Upper lobe of right lung (tissue), 1 donor: ENCODE results near the gene MYBPC3. TPM values are rescaled to one million over a fixed set of nuclear protein-coding genes. Genes with fewer than 3 reads are reported as not detected.

Source experiments
- ATAC-seq: fragments of 200-7000 bp; cut with Tn5 transposase; one replicate; pipeline ENCODE4 v1.9.1; 2020; ENCODE audit warnings: mild to moderate bottlenecking, moderate library complexity
- DNase-seq: peaks from one replicate; pipeline ENCODE4 v3.0.0-alpha.2; 2020
- H3K27ac ChIP-seq: fragments of 200-600 bp; one replicate; pipeline ENCODE4 v1.8.0; 2022
- H3K27me3 ChIP-seq: fragments of 200-600 bp; one replicate; pipeline ENCODE4 v1.8.0; 2022; ENCODE audit warnings: mild to moderate bottlenecking
- H3K36me3 ChIP-seq: fragments of 200-600 bp; one replicate; pipeline ENCODE4 v1.8.0; 2022
- H3K4me1 ChIP-seq: fragments of 200-600 bp; one replicate; pipeline ENCODE4 v1.8.0; 2022
- H3K4me3 ChIP-seq: fragments of 200-600 bp; one replicate; pipeline ENCODE4 v1.8.0; 2022; ENCODE audit warnings: mild to moderate bottlenecking
- H3K9me3 ChIP-seq: fragments of 200-600 bp; one replicate; pipeline ENCODE4 v1.8.0; 2022
- CTCF ChIP-seq: fragments of 200-600 bp; IDR thresholded peaks from one replicate; pipeline ENCODE4 v1.8.0; 2022; ENCODE audit warnings: antibody characterized with exemption
- intact Hi-C: fragments of 100-400 bp; cut with DNase I; formaldehyde crosslinking; loops from one replicate; pipeline ENCODE4 v1.11.0; 2022
- total RNA-seq: library from RNA; stranded (reverse); fragmentation: NEBNext Ultra II Directional; extraction: Animal tissue kit (Norgen Biotek cat#: 25700); gene quantifications from one replicate; pipeline ENCODE4 v1.2.1, GENCODE V29; 2021
- donor health status: DM: no; HTN: yes; CAD: no; lungs with severe emphysema.

The MYBPC3 gene
- total RNA-seq, 1 donor from 2014 or later: 0.96 TPM

GRCh38 chr11:47355283-47356128, 3.0 kb upstream of the MYBPC3 start:
- H3K9me3 ChIP-seq: no peaks in the 10 kb centered on the region
- no peaks in the 10 kb centered on the region for H3K36me3 ChIP-seq
- peak overlapping the region; percentile 46 for H3K4me3 ChIP-seq
- H3K4me1 ChIP-seq: no peaks in the 10 kb centered on the region
- DNase-seq (peak; percentile 97), ATAC-seq (peak; percentile 89)
- no peaks in the 10 kb centered on the region for H3K27me3 ChIP-seq
- H3K27ac ChIP-seq: no peak overlapping the region
- intact Hi-C loops: loop anchor here (10.0 kb wide), 2 partner anchors 81 to 171 kb away; partner anchors contain the start of genes MADD and PACSIN3
- TF ChIP-seq CTCF: peak; percentile 81

- intact Hi-C loops: loop anchor here (10.0 kb wide), 2 partner anchors 80 to 170 kb away; partner anchors contain the start of genes MADD and PACSIN3
- no peak for TF ChIP-seq CTCF
- Histone ChIP-seq H3K4me3 (peak overlapping the region; percentile 46), H3K27ac (no peak overlapping the region), H3K27me3 (no peaks in the 10 kb centered on the region), H3K4me1 (no peaks in the 10 kb centered on the region), H3K9me3 (no peaks in the 10 kb centered on the region), H3K36me3 (no peaks in the 10 kb centered on the region)
- DNase-seq (no peak), ATAC-seq (peak; percentile 42)
These were observed 2.4 kb upstream of the MYBPC3 start for GRCh38 chr11:47354913-47355282.

GRCh38 chr11:47353978-47354774, 1.7 kb upstream of the MYBPC3 start:
- intact Hi-C loops: loop anchor here (10.0 kb wide), 2 partner anchors 79 to 169 kb away; partner anchors contain the start of genes MADD and PACSIN3
- peak overlapping the region; percentile 46 for H3K4me3 ChIP-seq
- no peaks in the 10 kb centered on the region for H3K27me3 ChIP-seq
- no peaks in the 10 kb centered on the region for H3K36me3 ChIP-seq
- no peaks in the 10 kb centered on the region for H3K4me1 ChIP-seq
- no peaks in the 10 kb centered on the region for H3K9me3 ChIP-seq
- ATAC-seq (no peak), DNase-seq (no peak)
- no peak for TF ChIP-seq CTCF
- no peak overlapping the region for H3K27ac ChIP-seq

- no peaks in the 10 kb centered on the region for H3K9me3 ChIP-seq
- H3K27me3 ChIP-seq: no peaks in the 10 kb centered on the region
- no peak for TF ChIP-seq CTCF
- DNase-seq (no peak), ATAC-seq (no peak)
- H3K4me3 ChIP-seq: no peak overlapping the region
- H3K4me1 ChIP-seq: no peaks in the 10 kb centered on the region
- intact Hi-C loops: loop anchor here (10.0 kb wide), 2 partner anchors 77 to 167 kb away; partner anchors contain the start of genes MADD and PACSIN3
- H3K27ac ChIP-seq: no peak overlapping the region
- H3K36me3 ChIP-seq: no peaks in the 10 kb centered on the region
These were observed 1.1 kb downstream of the MYBPC3 start for GRCh38 chr11:47351156-47352126.

- Histone ChIP-seq H3K4me3 (no peak overlapping the region), H3K9me3 (no peaks in the 10 kb centered on the region), H3K27ac (no peak overlapping the region), H3K4me1 (no peaks in the 10 kb centered on the region), H3K36me3 (no peaks in the 10 kb centered on the region), H3K27me3 (no peaks in the 10 kb centered on the region)
- DNase-seq (no peak), ATAC-seq (no peak)
- intact Hi-C loops: loop anchor here (10.0 kb wide), 2 partner anchors 76 to 166 kb away; partner anchors contain the start of genes MADD and PACSIN3
- TF ChIP-seq CTCF: no peak
These were observed 2.2 kb downstream of the MYBPC3 start for GRCh38 chr11:47350315-47350714.
